ENCODE measurements around the gene ABHD1.

- TF ChIP-seq POLR2A (IDR thresholded peaks at IDR 0.05; ENCODE audit: low read depth, low read length) (no peak), CTCF (IDR thresholded peaks at IDR 0.05; ENCODE audit: extremely low read depth in 1 of 2, insufficient read depth in 1 of 2, low read depth in 1 of 2, low read length in 2 of 2) (no peak), FOS (IDR thresholded peaks at IDR 0.05; ENCODE audit: borderline replicate concordance, insufficient read depth, low read length) (no peak), POLR2AphosphoS5 (IDR thresholded peaks at IDR 0.05; ENCODE audit: insufficient read depth, low read depth, low read length) (no peak), EZH2 (IDR thresholded peaks at IDR 0.05; ENCODE audit: borderline replicate concordance, low read depth, low read length, severe bottlenecking) (no peak), JUN (IDR thresholded peaks at IDR 0.05; ENCODE audit: borderline replicate concordance, insufficient read depth, insufficient read length, low read depth) (no peak), MAX (IDR thresholded peaks at IDR 0.05; ENCODE audit: insufficient read depth, insufficient read length) (no peak), MYC (IDR thresholded peaks at IDR 0.05; ENCODE audit: low read depth, low read length) (no peak)
These were observed 8.1 kb upstream of the ABHD1 start for GRCh38 chr2:27115519-27115918.

Measured in endothelial cell of umbilical vein (primary cell).